Stimulated activated CD4-positive, alpha-beta T cell treated with anti-CD3 and anti-CD28 coated beads, Interleukin-1b, Interleukin-23, amount 100 ng/mL, for 24 hours (primary cell): ENCODE results near the gene KRTAP1-4.
"Not testable (repeated sequence)": the region's sequence is repeated elsewhere in the genome, so short reads cannot be mapped to it uniquely, and the experiment has no call there.

ENCODE experiments used
- DNase-seq, 4 experiments: peaks; one replicate each; pipeline ENCODE4 v3.0.0-alpha.2; 2020; ENCODE audit warnings: low read depth in 4 of 4, low spot score in 1 of 4

KRTAP1-4 gene

GRCh38 chr17:41048441-41048840 is 18.4 kb upstream of the KRTAP1-4 start:
- DNase-seq = no peak

DNA sequence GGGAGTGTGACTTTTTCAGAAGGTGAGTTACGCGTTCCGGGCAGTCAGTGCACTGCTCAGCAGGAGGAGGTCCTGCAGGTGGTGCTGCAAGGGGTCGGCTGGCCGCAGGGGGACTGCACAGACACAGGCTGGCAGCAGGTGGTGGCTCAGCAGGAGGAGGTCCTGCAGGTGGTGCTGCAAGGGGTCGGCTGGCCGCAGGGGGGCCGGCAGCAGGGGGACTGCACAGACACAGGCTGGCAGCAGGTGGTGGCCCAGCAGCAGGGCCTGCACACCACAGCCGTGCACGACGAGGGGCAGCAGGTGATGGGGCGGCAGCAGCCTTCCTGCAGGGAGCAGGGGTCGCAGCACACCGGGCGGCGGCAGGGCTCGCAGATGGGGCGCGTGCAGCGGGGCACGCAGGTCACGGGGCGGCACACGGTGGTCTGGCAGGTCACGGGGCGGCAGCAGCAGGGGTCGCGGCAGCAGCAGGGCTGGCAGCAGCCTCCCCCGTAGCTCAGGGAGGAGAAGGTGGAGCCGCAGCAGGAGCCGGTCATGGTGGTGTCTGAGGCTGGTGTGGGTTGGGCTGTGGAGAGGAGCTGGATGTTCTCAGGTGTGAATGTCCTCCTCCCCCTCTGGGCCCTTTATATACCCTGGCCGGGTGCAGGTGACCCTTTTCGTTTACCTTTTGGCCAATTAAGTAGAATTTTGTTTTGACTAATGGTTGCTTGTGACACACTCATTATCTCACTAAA is 16.9 kb upstream of the KRTAP1-4 start, which contains the start of gene KRTAP2-1:
KRTAP2-1 (minus strand) TSS at position 582 of the 731 bp plus-strand sequence; CDS start at position 533, 49 bp downstream.
- DNase-seq = not testable (repeated sequence)

GRCh38 chr17:41042953-41043352 is 13.0 kb upstream of the KRTAP1-4 start:
- DNase-seq = no peak

GRCh38 chr17:41040783-41041571 is 11.0 kb upstream of the KRTAP1-4 start, which contains the start of gene KRTAP1-1:
TSS of gene KRTAP1-1 (minus strand) at chr17:41041450. CDS start at chr17:41041397, 53 bp downstream.
- DNase-seq = not testable (repeated sequence)

GRCh38 chr17:41037853-41038350 is 7.9 kb upstream of the KRTAP1-4 start:
- no peak for DNase-seq

DNA sequence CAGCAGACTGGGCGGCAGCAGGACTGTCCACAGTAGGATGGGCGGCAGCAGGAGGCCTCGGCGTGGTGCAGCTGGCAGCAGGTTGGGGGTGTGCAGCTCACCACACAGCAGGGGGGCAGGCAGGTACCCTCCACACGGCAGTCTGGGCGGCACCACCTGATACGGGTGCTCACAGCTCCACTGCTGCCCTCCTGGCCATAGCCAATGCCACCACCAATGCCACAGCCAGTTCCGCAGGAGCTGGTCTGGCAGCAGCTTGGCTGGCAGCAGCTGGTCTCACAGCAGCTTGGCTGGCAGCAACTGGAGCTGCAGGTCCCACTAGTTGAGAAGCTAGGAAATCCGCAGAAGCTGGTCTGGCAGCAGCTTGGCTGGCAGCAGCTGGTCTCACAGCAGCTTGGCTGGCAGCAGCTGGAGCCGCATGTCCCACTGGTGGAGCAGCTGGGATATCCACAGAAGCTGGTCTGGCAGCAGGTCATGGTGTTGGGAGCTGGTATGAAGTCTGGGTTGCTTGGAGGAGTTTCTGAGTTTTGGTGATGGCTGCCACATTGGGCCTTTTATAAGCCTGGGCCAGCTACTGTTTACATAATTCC is 4.4 kb upstream of the KRTAP1-4 start, which contains the start of gene KRTAP1-3:
KRTAP1-3 (minus strand) TSS at position 529 of the 590 bp plus-strand sequence; CDS start at position 476, 53 bp downstream.
- not testable (repeated sequence) for DNase-seq

DNA sequence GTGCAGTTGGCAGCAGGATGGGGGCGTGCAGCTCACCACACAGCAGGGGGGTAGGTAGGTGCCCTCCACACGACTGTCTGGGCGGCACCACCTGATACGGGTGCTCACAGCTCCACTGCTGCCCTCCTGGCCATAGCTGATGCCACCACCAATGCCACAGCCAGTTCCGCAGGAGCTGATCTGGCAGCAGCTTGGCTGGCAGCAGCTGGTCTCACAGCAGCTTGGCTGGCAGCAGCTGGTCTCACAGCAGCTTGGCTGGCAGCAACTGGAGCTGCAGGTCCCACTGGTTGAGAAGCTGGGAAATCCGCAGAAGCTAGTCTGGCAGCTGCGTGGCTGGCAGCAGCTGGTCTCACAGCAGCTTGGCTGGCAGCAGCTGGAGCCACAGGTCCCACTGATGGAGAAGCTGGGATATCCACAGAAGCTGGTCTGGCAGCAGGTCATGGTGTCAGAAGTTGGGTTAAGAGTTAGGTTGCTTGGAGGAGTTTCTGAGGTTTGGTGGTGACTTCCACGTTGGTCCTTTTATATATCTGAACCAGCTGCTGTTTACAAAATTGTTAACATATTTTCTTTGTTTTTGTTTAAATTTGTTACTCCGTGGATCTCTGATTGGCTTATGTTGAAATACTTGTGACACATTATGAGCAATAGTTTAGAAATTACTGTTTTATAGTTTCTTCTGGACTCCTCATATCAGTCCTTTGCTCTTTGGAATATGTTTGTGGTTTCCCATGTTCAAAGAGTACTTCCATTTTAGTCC is 3.1 kb downstream of the KRTAP1-4 start, which contains the start of gene KRTAP1-5:
KRTAP1-5 (minus strand) TSS at position 494 of the 757 bp plus-strand sequence; CDS start at position 441, 53 bp downstream.
- no peak for DNase-seq

GRCh38 chr17:41024697-41025096 is 5.3 kb downstream of the KRTAP1-4 start:
- DNase-seq = no peak

- DNase-seq = no peak
These were observed 9.7 kb downstream of the KRTAP1-4 start for GRCh38 chr17:41020336-41020735.

GRCh38 chr17:41019415-41019814 is 10.6 kb downstream of the KRTAP1-4 start:
- DNase-seq = no peak

GRCh38 chr17:41018541-41018940 is 11.5 kb downstream of the KRTAP1-4 start:
- DNase-seq = no peak

- DNase-seq = no peak
These were observed 13.3 kb downstream of the KRTAP1-4 start for GRCh38 chr17:41016578-41017215.

DNA sequence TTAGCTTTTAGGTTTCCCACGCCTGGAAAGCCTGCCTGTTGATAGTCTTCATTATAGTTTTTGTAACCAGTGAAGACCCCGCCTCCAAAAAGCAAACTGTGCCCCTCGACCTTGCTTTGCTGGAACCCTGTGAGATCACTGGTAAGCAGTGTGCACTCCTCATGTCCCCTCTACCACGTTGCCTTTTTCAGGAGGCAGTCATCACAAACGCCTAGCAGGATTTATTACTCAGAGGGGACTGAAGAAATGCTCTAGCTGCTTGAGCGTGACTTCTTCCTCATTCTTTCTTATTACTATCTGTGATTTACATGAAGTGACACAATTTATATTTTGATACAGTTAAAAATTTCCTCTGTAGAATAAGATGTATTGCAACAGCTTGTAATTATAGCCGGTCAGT is 14.5 kb downstream of the KRTAP1-4 start:
- no peak for DNase-seq

- DNase-seq = no peak
These were observed 16.4 kb downstream of the KRTAP1-4 start for GRCh38 chr17:41013606-41014005.

DNA sequence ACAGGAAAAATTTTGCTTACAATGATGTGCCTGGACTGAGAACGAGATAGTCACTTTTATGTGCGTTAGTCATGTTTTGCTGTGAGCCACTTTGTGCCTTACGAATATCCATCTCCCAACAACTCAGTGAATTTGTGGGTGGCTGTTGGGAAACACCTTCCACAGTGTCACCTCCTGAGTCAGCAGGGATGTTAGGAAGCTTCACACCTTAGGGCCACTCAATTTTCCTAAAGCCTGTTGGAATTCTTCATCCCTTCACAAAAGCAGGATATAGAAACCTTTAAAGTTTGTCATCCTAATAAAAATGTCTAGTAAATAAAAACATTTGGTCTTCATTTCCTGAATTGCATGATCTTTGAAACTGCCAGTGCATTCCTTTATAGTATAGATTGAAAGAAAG is 16.8 kb downstream of the KRTAP1-4 start:
- DNase-seq = no peak

DNA sequence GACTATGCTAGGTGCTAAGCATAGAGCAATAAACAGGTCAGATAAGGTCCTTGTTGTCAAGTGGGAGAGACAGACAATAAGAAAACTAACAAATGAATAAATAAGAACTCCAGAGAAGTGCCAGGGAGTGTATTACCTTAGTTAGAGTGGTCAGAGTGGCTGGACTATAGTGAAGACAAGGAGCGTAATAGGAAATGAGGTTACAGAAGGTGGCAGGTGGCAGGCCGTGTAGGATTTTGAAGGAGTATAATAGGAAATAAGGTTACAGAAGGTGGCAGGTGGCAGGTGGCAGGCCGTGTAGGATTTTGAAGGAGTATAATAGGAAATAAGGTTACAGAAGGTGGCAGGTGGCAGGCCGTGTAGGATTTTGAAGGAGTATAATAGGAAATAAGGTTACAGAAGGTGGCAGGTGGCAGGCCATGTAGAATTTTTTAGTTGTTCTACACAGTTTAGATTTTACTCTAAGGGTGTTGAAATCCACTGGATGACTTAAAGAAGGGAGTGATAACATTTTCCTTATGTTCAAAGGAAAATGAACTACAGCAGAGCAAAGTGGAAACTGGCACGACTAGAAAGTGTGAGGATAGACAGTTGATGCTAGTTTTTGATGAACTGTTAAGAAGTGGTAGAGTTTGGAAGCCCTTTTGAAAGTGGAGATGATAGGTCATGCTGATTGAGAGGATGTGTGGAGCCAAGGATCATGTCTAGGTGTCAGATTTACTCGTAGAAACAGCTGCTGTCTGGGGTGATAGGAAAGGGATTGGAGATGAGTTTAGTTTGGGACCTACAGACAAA is 17.5 kb downstream of the KRTAP1-4 start:
- no peak for DNase-seq

- DNase-seq = no peak
These were observed 19.6 kb downstream of the KRTAP1-4 start for GRCh38 chr17:41010441-41010840.

GRCh38 chr17:41009936-41010335 is 20.1 kb downstream of the KRTAP1-4 start:
- no peak for DNase-seq

DNA sequence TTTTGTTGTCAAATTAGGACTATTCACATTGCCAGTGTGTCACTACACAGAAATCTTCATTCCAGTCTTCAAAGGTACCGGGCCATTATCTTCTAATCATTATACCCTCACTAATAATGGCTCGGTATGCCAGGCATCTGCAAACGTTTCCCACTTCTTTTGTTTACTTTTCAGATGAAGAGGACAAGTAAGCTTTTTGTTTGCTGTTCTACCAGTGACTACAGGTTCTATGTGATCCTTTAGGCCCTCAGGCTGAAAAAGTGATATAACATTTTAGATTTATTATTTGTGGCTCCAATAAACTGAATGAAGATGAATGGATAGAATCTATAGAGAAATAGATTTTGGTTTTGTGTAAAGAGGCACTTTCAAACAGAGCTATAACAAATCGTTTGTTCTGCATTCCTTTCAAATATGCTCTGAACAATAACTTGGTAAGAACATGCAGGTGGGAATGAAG is 20.7 kb downstream of the KRTAP1-4 start:
- no peak for DNase-seq
